ENCODE data around the gene TMEM218.

Gene TMEM218

DNA sequence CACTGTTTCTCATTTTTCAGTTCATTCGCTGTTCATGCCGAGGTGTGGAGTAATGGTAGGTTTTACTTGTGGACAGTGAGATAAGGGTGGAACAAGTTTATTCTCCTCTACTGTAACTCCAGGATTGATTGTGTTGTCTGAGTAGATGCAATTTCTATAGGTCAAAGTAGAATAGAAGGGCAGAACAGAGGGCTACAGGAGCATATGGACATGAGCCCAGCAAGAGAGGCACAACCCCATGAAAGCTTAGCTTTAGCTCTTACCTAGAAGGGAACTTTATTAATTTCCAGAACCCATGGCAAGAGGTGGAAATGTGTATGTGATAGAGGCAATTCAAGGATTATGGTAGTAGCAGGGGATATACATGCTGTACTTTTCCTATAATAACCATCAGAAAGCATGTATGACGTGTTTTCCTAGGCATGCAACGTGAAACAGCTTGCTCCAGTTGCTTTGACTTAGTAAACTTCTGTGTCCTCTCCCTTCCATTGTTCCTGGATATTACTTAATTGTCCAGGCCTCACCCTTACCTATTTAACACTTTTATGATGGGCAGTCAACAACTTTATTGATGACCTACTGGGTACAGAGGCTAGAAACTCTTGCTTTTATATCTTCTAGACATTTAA, 62.1 kb downstream of the TMEM218 start:
- no peak for DNase-seq

Data from kidney glomerular epithelial cell (primary cell).